Measurements from ENCODE around the gene SCTR.

SCTR gene

DNA sequence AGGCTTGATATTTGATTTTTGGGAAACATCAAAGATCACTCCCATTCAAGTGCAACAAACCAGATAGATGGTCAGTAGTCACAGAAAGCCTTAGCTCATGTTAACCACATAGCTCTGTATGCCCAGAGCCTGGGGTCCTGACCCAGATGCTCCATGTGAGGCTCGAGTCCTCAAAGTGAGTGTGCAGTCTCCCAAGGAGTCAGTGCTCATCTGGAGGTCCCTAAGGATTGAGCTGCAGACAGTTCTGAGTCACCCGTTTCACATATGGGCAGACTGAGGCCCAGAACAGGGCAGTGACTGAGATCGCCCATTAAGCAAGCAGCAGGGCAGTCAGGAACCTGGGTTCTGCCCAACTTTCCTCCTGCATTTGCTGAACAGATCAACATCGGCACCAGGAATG, 83.4 kb downstream of the SCTR start:
- DNase-seq: no peak

DNA sequence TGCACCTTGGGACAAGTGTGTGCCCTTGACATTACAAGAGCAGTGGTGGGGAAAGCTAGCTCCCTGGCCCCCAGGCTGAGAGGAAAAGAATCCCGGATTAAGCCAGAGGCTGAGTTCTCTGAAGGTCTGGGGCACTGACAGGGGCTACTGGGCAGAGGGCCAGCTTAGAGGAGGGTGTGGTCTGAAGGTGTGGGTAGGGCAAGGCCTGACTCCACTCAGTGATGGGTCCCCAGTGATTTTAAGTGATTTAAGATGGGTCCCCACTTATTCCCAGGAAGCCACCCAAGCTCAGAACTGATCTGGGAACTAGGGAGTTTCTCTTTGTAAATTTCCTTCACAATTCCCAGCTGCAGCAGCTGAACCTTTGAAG, 83.8 kb downstream of the SCTR start:
- DNase-seq: no peak

DNA sequence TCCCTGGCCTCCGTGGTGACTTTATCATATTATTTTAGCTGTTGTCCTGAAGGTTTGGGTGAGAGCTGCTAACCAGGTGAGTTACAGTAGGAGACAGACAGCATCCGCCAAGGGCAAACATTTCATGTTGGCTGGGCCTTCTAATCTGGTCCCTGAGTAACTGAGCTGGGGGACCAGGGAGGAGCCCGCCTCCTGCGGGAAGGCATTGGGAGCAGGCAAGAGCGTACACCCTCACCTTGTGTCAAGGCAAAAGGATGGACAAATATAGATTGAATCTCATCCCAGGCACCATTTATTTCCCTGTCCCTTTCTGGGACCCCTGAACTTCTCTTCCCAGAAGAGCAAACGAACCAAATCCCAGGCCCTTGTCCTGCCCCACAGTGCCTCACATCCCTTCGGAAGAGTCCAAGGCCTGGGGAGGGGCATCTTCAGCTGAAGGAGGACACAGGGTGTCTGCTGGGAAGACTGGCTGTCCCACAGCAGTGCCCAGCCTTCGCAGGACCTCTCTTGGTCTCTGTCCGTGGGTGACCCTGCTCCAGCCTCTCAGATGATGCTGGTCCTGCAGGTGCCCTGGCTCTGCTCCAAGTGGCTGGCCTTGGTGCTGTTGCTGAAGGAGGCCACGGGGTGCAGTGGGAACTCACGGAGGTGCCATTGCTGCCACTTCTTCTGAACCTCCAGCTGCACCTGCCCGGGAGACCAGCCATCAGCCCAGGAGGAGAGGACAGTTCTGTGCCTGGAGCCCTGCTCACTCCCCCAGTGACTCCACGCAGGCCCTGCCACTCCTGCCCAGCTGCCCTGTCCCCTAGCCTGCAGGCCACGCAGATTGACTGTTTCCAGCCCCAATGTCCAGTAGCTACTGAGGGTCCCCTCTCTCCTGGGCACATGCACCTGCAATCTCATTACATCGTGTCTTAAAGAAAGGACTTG, 84.4 kb downstream of the SCTR start:
- no peak for DNase-seq

DNA sequence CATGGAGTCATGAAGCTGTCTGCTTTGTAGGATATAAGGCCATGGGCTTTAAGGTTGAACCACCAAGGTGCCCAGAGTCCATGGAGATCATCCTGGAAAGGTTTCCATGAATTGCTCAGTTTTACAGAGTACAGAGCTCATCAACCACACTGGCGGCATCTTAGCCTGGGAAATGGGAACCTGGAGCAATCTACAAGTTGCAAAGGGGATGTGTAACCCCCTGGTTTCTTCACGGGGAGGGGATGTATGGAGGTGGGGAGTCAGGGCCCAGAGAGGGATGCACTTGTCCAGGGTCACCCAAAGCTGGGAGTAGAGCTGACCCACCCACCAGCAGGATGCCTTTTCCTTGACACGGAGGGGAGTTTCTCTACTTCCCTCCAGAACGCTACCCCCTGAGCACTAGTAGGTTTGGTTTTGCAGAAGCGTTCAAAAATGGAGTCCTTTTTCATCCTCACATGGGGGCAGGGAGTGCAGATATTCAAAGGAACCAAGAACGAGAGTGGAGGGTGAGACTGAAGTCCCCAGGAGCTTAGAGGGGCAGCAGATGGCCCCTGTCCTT, 85.5 kb downstream of the SCTR start:
- no peak for DNase-seq

DNA sequence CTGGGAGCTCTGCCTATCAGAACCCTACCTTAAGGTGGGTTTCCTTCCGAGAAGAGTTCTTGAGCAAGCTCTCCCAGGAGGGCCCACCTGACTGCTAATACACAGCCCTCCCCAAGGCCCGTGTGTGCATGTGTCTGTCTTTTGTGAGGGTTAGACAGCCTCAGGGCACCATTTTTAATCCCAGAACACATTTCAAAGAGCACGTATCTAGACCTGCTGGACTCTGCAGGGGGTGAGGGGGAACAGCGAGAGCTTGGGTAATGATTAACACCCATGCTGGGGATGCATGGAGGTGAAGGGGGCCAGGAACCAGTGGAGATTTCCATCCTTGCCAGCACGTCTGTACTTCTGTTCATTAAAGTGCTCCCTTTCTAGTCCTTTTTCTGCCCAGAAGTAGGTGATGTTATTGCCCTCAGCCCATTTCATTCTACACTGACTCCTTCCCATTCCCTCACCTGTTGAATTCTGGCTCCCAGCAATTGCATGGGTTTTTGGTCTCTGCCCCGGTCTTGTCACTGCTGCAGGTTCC, 86.1 kb downstream of the SCTR start:
- DNase-seq: no peak

DNA sequence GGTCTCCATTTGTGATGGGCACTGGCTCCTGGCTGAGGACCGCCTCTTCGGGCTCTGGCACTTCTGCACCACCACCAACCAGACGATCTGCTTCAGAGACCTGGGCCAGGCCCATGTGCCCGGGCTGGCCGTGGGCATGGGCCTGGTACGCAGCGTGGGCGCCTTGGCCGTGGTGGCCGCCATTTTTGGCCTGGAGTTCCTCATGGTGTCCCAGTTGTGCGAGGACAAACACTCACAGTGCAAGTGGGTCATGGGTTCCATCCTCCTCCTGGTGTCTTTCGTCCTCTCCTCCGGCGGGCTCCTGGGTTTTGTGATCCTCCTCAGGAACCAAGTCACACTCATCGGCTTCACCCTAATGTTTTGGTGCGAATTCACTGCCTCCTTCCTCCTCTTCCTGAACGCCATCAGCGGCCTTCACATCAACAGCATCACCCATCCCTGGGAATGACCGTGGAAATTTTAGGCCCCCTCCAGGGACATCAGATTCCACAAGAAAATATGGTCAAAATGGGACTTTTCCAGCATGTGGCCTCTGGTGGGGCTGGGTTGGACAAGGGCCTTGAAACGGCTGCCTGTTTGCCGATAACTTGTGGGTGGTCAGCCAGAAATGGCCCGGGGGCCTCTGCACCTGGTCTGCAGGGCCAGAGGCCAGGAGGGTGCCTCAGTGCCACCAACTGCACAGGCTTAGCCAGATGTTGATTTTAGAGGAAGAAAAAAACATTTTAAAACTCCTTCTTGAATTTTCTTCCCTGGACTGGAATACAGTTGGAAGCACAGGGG, 87.1 kb downstream of the SCTR start:
- no peak for DNase-seq

DNA sequence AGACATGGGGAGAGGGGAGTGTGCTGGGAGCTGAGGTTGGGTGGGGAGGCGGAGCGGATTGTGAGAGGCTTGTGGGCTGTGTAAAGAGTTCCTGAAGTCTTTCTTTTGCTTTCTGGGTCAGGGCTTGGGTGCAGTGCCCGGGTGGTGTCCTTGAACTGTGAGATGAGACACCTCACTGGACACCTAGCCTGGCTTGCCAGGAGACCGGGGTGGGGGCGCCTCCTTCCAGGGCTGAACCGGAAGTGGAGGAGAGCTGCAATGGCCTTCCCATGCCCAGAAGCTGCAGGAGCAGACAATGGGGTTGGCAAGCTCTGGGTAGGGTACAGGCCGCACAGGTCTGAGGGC, 88.4 kb downstream of the SCTR start:
- no peak for DNase-seq

DNA sequence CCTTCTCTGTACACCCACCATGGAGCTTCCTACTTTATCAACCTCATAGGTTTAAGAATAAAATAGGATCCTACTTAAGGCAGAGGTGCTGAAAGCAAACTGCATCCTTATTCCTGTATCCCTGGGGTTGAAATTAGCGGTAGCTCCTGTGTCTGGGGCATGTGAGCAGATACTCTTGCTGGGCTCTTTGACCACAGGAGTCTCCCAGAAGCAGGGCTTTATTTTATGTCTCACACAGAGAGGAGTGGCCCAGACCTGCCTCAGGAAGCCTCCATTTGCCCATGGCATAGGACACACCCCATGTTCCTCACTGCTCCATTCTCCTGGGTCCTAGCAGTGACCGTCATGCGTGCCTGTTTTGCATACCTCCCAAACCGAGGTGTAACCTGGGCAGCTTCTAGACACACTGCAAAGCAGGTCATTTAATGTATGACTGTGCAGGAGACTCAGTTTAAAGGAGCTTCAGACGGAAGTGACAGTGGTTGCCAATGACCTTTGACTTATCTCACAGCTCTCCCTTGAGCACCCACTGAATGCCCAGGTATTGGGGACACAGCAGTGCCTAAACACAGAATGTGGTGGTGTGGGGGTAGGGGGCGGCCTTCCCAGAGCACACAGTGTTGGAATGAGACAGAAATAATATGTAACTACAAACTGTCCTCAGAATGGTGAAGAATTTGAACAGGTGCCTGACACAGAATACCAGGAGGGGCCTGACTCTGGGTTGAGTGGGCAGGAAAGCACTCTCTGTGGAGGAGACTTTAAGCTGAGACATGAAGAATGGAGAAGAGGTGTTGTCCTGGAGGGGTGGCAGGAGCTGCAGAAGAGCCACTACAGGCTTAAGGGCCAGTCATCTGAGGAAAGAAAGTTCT, 89.0 kb downstream of the SCTR start:
- DNase-seq: no peak

DNA sequence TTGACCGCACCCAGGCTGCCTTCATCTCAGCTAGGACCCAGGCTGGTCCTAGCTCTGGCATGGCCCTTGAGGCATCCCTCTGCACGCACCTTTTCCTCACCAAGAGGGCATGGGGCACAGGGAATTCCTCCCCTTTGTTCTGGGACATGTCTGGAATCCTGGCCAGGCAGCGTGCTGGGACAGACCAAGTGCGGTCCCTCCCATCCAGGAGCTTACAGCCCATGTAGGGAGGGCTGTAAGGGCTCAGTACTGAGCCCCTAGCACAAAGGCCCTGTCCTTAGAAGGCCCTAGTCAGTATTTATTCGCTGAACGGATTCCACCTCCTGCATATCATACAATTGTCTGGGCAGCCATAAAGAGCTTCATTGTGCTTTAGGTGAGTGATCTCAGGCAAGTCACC, 89.6 kb downstream of the SCTR start:
- no peak for DNase-seq

DNA sequence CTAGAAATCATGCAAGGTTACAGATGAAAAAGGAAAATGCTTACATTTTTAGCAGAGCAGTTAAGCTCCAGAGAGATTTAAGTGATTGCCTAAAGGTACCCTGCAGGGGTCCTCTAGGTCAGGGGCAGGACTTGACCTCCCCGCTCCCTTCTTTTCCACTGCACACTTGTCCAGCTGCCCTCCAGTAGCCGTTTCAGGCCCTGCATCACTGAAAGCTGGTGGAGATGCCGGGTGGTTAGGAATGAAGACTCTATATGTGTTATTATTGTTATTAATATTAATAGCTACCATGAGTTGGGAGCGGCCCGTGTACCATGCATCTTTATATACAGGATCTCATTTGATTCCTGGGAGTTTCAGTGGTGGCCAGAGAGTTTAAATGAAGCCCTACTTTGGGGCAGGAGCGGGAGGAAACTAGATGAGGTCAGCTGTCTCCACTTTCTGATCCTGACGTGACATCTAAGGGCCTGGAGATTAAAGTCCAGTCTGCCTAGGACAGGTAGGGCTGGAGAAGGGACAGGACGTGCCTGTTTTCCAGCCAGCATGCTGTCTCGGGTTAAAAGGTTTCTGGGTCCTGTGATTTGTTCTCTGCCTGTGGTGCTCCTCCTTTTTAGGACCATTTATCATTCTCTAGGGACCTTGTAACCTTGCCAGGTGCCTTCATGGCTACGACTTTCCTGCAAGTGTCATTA, 90.5 kb downstream of the SCTR start:
- no peak for DNase-seq

DNA sequence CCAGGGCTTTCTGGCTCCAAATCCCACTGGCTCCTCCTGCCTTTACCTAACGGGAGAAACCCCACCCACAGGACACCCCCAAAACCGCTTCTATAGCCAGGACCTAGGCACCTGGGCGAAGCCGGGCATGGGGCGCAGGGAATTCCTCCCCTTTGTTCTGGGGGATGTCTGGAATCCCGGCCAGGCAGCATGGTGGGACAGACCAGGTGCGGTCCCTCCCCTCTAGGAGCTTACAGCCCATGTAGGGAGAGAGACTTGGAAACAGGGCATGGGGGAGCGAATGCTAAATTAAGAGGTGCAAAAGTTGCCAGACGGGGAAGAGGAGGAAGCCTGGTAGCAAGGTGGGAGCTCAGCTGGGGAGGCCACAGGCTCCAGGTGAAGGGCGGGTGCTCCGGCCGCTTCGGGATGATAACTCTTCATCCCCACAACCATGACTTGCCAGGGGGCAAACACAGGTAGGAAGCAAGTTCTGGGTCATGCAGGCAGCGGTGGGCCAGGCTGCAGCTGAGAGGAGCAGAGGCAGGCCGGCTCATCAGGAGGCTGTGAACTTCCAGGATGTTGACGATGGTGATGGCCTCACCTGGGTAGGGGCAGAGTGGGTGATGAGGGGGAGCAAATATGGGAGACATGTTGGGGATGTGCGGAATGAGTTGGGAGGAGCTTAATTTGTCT, 91.3 kb downstream of the SCTR start:
- DNase-seq: no peak

DNA sequence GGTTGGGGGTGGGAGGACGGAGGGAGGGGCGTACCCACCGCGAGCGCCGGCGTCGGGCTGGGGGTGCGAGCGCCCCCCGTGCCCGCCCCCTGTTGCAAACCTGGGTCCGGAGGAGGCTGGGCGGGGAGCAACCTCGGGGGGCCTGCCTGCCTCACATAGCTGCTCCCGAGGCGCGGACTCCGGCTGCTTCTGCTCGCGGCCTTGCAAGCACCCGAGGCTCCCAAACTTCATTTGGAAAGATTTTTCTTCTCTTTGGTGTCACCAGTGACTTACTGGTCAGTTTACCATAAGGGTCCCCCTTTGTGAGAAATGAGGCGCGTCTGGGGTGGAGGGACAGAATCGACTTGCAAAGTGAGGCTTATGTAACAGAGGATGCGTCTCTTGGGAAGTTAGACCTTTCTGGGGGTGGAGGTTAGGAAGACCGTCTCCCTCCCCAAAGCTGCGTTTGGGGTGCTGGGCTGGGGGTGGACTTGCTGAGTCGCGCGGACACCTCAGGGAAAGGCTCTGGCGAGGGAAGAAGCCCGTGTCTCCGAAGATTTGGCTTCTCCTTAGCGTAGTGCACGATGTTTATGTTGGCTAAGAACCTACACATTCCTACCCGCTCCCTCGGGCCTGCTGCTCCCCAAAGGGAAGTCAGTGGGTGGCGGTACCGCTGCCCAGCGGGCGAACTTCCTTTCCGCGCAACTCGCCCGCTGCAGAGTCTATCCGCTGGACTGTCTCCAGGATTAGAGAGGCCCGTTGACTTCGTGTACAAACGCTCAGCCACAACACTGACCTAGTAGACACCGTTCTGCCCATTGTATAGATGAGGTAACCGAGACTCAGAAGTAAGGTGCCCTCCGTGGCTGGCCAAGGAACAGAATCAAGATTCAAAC, 92.1 kb downstream of the SCTR start:
- no peak for DNase-seq

DNA sequence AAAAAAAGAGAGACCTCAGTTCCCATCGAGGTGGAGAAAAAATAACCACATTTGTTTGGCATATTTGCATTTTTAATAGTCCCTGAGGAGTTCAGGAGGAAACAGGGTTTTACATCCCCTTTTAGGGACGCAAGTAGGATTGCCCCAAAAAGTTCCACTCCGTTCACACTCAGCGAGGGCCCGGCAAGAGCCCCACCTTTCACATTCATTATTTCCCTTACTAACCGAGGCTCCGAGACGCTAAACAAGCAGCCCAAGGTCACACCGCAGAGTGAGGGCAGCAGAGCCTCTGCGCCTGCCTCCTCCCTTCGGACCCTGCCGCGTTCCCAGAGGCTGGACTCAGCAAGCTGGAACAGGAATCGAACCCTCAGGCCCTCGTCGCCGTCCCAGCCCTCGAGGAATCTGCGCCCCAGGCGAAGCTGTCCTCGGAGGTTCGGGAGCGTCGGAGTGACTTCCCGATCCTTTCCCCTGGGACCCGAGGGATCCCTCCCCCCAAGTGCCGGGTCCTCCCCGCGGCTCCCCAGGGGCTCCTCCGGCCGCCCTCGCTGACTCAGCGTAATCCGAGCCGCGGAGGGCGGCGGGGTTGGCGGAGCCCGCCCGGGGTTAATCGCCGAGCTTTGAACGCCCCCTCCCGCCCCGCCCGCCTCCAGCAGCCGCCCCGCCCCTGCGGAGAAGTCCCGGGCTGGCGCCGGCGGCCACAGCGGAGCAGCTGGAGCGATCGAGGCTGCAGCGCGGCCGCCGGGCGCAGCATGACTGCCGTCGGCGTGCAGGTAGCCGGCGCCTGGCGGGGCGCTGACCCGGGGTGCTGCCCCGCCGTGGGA, 92.9 kb downstream of the SCTR start, which contains the start of gene TMEM37:
Gene TMEM37 (plus strand): TSS at position 700 of the 821 bp plus-strand sequence. CDS start 50 bp downstream, at position 750.
- DNase-seq: no peak

DNA sequence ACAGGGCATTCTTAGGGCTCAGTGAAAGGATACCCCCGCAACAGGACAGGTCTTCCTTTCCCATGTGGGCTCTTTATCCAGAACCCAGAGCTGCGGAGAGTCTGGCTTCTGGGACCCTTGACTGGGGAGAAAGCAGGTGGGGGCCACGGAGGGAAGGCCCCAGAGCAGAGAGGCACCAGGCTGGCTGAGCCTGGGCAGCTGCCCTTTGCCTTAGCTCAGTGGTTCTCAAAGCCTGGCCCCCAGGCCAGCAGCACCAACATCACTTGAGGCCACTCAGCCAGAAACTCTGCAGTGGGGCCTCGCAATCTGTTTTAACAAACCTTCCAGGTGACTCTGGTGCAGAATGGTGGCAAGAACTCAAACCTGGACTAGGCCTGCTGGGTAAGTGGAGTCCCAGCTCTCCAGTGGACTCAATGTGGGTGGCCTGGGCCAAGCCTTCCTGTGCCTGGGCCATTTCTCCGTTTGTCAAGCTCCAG, 94.2 kb downstream of the SCTR start:
- DNase-seq: no peak

DNA sequence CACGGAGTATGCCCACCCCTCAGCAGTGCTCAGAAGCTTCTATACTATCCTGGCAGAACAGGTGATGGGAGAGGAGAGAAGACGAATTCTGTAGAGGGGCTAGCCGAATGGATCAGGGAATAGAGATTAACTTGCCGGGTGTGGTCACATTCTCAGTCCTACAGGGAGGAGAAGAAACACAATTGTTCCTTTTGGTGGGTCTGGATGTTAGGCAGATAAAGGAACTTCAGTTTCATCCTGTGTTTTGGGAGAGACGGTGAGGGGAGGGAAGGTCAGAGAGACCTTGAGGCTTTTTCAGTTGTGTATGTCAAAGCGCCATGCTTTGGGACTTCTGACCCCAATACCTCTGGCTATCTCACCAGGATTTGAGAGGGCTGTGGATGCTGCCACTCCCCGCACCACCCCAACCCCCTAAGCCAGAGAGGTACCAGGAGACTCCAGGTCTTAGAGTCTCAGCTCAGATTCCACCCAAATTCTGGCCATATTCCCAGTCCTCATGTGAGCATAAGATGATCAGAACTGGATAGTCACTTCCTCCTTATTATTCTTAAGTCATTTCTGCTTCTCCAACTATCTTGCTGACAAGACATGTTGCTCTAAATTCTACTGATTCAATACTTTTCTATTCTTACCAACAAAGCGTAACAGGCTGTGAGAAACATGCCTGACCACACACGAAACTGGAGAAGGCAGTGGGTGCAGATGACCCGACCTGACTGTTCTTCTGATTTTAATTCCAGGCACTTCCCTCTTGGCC, 94.9 kb downstream of the SCTR start:
- DNase-seq: no peak

DNA sequence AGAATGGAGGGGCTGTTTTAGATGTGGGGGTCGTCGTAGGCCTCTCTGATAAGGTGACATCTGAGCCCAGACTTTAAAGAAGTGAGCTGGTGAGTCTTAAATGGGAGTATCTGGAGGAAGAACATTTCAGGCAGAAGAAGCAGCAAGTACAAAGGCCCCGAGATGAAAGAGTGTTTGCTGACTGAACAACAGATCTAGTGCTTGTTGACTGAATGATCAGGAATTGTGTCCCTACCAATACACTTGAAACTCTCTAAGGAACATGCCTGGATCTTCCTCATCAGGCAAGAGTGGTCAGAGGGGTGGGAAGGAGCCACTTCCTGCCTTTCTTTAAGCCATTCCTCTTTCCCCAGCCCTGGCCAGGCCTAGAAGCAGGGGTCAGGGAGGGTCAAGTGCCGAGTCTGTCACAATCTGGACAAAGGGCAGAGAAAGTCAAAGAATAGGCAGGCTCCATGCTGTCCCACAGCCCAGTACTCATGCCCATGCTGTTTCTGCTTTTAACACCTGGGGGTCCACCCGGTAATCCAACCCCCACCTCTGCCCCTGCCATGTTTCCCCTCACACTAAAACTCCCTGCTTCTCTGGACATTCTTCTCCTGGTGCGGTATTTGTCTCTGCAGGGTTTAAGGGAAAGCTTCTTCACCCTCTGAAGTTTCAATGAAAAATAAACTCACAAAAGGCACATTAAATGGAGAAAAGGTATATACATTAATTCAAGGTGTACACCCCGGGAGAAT, 95.6 kb downstream of the SCTR start:
- no peak for DNase-seq

DNA sequence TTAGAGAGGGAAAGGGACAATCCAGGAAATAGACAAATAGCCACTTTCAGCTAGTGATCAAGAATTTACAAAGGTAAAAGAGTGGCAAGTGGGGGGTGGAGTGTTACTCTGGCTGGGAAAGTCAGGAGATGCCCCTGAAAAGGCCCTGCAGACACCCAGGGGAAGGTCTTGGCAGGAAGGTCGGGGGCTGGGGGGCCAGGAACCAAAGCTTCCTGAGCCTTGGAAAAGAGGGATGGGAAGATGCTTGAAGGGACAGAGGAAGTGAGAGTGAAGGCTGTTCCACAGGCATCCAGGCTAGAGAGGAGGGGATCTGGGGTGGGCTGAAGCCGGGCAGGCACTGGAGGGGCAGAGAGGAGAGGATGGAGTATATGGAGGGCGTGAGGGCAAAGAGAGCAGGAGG, 96.5 kb downstream of the SCTR start:
- no peak for DNase-seq

Data from activated naive CD4-positive, alpha-beta T cell (primary cell).